ENCODE measurements around the gene TAF5L.

DNA sequence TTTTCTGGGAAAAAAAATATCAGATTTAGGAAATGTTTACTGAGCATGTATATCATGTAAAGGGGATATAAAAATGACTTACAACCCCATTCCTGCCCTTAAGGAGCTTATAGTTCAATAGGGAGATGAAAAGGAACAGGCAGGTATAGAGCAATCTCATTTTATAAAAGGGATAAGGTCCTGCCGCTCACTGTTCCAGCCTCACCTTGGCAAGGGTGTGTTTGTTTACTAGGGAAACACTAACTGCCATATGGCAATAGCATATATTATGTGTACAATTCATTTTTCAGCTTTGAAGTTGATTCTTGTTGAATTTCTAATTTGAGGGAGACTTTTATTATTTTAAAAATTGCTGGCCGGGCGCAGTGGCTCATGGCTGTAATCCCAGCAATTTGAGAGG, 25.6 kb upstream of the TAF5L start:
- TF ChIP-seq POLR2A (IDR thresholded peaks at IDR 0.05) (no peak), CTCF (IDR thresholded peaks at IDR 0.05) (no peak)

All from esophagus squamous epithelium (tissue), 4 donors.